HG03565 (cell line): ENCODE measurements around the gene LHFPL6.

Experiments
- ATAC-seq: cut with Tn5 transposase; IDR thresholded peaks from one replicate; pipeline ENCODE4 v1.9.1; 2021; ENCODE audit warnings: mild to moderate bottlenecking, moderate library complexity; ENCODE audit not compliant: unreplicated experiment

The LHFPL6 gene

GRCh38 chr13:39557285-39557955 is 45.6 kb downstream of the LHFPL6 start:
- ATAC-seq, result no peak

- no peak for ATAC-seq
These were observed 46.1 kb downstream of the LHFPL6 start for GRCh38 chr13:39556866-39557265.

- no peak for ATAC-seq
These were observed 48.6 kb downstream of the LHFPL6 start for GRCh38 chr13:39554371-39554770.

- no peak for ATAC-seq
These were observed 50.7 kb downstream of the LHFPL6 start for GRCh38 chr13:39552246-39552645.

- ATAC-seq, result no peak
These were observed 52.1 kb downstream of the LHFPL6 start for GRCh38 chr13:39550931-39551330.

GRCh38 chr13:39547108-39547507 is 55.9 kb downstream of the LHFPL6 start:
- ATAC-seq, result no peak

GRCh38 chr13:39542361-39542760 is 60.6 kb downstream of the LHFPL6 start:
- ATAC-seq, result no peak

- no peak for ATAC-seq
These were observed 61.9 kb downstream of the LHFPL6 start for GRCh38 chr13:39540929-39541605.

GRCh38 chr13:39538816-39539790 is 63.9 kb downstream of the LHFPL6 start:
- ATAC-seq, result no peak

- ATAC-seq, result no peak
These were observed 66.1 kb downstream of the LHFPL6 start for GRCh38 chr13:39536906-39537305.

- ATAC-seq, result no peak
These were observed 66.7 kb downstream of the LHFPL6 start for GRCh38 chr13:39536274-39536673.

GRCh38 chr13:39533651-39534150 is 69.3 kb downstream of the LHFPL6 start:
- ATAC-seq, result no peak

- ATAC-seq, result no peak
These were observed 71.3 kb downstream of the LHFPL6 start for GRCh38 chr13:39531646-39532045.

GRCh38 chr13:39530916-39531315 is 72.1 kb downstream of the LHFPL6 start:
- ATAC-seq, result no peak

GRCh38 chr13:39528661-39528980 is 74.4 kb downstream of the LHFPL6 start:
- ATAC-seq, result no peak

- ATAC-seq, result no peak
These were observed 74.9 kb downstream of the LHFPL6 start for GRCh38 chr13:39527961-39528660.

- ATAC-seq, result no peak
These were observed 75.7 kb downstream of the LHFPL6 start for GRCh38 chr13:39527301-39527700.

- ATAC-seq, result no peak
These were observed 76.5 kb downstream of the LHFPL6 start for GRCh38 chr13:39526499-39526898.

- no peak for ATAC-seq
These were observed 77.5 kb downstream of the LHFPL6 start for GRCh38 chr13:39525506-39525905.

- no peak for ATAC-seq
These were observed 78.2 kb downstream of the LHFPL6 start for GRCh38 chr13:39524795-39525194.

- no peak for ATAC-seq
These were observed 80.7 kb downstream of the LHFPL6 start for GRCh38 chr13:39522329-39522728.
